ENCODE measurements around the gene FBXO15. TPM values are rescaled to one million over a fixed set of nuclear protein-coding genes. Genes with fewer than 3 reads are reported as not detected.

FBXO15 gene
- total RNA-seq, 1 experiment from 2014 or later = 0.39 TPM

- Histone ChIP-seq H3K27ac (ENCODE audit: insufficient read length, low read depth, low read length) (no peak overlapping the region), H3T11ph (ENCODE audit: low read length) (no peak overlapping the region), H3K23me2 (ENCODE audit: insufficient read length, low read depth, low read length, poor library complexity, severe bottlenecking) (no peaks in the 10 kb centered on the region), H2BK15ac (ENCODE audit: low read depth, low read length) (no peak overlapping the region), H4K8ac (replicated peaks; ENCODE audit: insufficient read length, low read depth, low read length) (no peak overlapping the region), H4K91ac (ENCODE audit: insufficient read length, low read depth, low read length) (no peak overlapping the region), H2AFZ (ENCODE audit: low read length) (no peak overlapping the region), H2BK20ac (ENCODE audit: low read depth, low read length, poor library complexity, severe bottlenecking) (no peak overlapping the region), H3K9me3 (ENCODE audit: control insufficient read depth, low read depth, low read length) (peaks cover 8% of the 10 kb centered on the region), H3K56ac (ENCODE audit: insufficient read length, low read depth, low read length) (no peak overlapping the region), H2BK5ac (ENCODE audit: insufficient read length, low read length) (no peak overlapping the region), H2AK5ac (ENCODE audit: insufficient read length, low read length) (no peak overlapping the region), H3K4me1 (ENCODE audit: insufficient read depth, low read length) (no peaks in the 10 kb centered on the region), H3K4me2 (ENCODE audit: insufficient read depth, insufficient read length, low read length) (no peak overlapping the region), H3K14ac (ENCODE audit: insufficient read depth, low read length) (no peak overlapping the region), H3K18ac (ENCODE audit: insufficient read length, low read depth, low read length) (no peak overlapping the region), H3K23ac (ENCODE audit: insufficient read length, low read depth, low read length) (no peak overlapping the region), H3K4ac (ENCODE audit: low read depth, low read length) (no peak overlapping the region), H3K79me2 (ENCODE audit: insufficient read depth, low read length) (no peaks in the 10 kb centered on the region), H3K79me1 (ENCODE audit: insufficient read depth, low read depth, low read length, poor library complexity, severe bottlenecking) (no peaks in the 10 kb centered on the region), H4K5ac (ENCODE audit: insufficient read length, low read depth, low read length) (no peak overlapping the region), H2BK120ac (ENCODE audit: low read depth, low read length, poor library complexity, severe bottlenecking) (no peak overlapping the region), H3K9ac (ENCODE audit: extremely low read depth, insufficient read length, low read length) (no peak overlapping the region), H3K27me3 (ENCODE audit: insufficient read depth, low read length) (no peaks in the 10 kb centered on the region), H2BK12ac (ENCODE audit: insufficient read length, low read depth, low read length) (no peak overlapping the region), H4K20me1 (ENCODE audit: control insufficient read depth, insufficient read depth, insufficient read length) (no peaks in the 10 kb centered on the region)
- H3K4me3 Mint-ChIP-seq = no peak overlapping the region
- no peak for DNase-seq
- no peak for TF ChIP-seq CTCF (conservative IDR thresholded peaks at IDR 0.05)
- H3K27ac Mint-ChIP-seq = no peak overlapping the region
- H3K36me3 Mint-ChIP-seq (ENCODE audit: insufficient read depth in 1 of 3, low read depth in 3 of 3) = peaks cover 13 to 52% (median 15%) of the 10 kb centered on the region in 3 experiments
- peaks cover 3 to 5% of the 10 kb centered on the region in 2 experiments for H3K4me1 Mint-ChIP-seq
- WGBS (ENCODE audit: extremely low coverage, insufficient read length, low lambda C conversion rate) = no CpG with 5 or more reads among the region's 2 CpGs
- H3K9me3 Mint-ChIP-seq = peaks cover 35 to 38% of the 10 kb centered on the region in 2 experiments
- H3K27me3 Mint-ChIP-seq (ENCODE audit: low read depth) = 0 out of 2 replicates have a peak, but pooled peaks cover 1% of the 10 kb centered on the region
Observed at GRCh38 chr18:74108460-74108859, 39.2 kb downstream of the FBXO15 start.

Measured in H9 (cell line).